VCaP (cell line): ENCODE results near the gene RAB34.

Experiments
- H3K27ac ChIP-seq: fragments of 450-650 bp; 2 replicates; pipeline ENCODE4 v1.5.1; 2017
- CTCF ChIP-seq: fragments of 450-650 bp; conservative IDR thresholded peaks from 2 replicates; pipeline ENCODE4 v1.5.1; 2017; ENCODE audit warnings: mild to moderate bottlenecking, moderate library complexity

RAB34 gene

GRCh38 chr17:28744104-28744971 lies 26.7 kb upstream of the RAB34 start:
- H3K27ac ChIP-seq: peak overlapping the region; percentile 99
- no peak for TF ChIP-seq CTCF

- TF ChIP-seq CTCF: peak; percentile 65
These were observed 25.8 kb upstream of the RAB34 start, which contains the start of gene TRAF4 for GRCh38 chr17:28743243-28744103. TSS of gene TRAF4 (plus strand) at chr17:28744011. CDS start at chr17:28744113, 102 bp downstream.

GRCh38 chr17:28741358-28742349 lies 24.0 kb upstream of the RAB34 start:
- H3K27ac ChIP-seq: peak overlapping the region; percentile 99
- TF ChIP-seq CTCF: no peak

More at GRCh38 chr17:28743243-28744103, 25.8 kb upstream of the RAB34 start, which contains the start of gene TRAF4:
- H3K27ac ChIP-seq: peak within 1 kb of the TSS; percentile 99

- H3K27ac ChIP-seq: peak overlapping the region; percentile 99
- no peak for TF ChIP-seq CTCF
These were observed 23.0 kb upstream of the RAB34 start for GRCh38 chr17:28740406-28741357.

GRCh38 chr17:28738680-28739384 lies 21.2 kb upstream of the RAB34 start:
- no peak for TF ChIP-seq CTCF
- no peak overlapping the region; the same call in 1 of the 2 replicates for H3K27ac ChIP-seq
